Activated naive CD4-positive, alpha-beta T cell treated with anti-CD3 and anti-CD28 coated beads, Interleukin-2, amount 50 U/mL, for 24 hours (primary cell): Measurements from ENCODE around the gene DHRSX.
"Not testable (repeated sequence)": the region's sequence is repeated elsewhere in the genome, so short reads cannot be mapped to it uniquely, and the experiment has no call there.

Experiments
- H3K27ac Mint-ChIP-seq: one replicate; pipeline ENCODE4 v1.8.0; 2021; ENCODE audit warnings: mild to moderate bottlenecking, mixed read lengths
- H3K27me3 Mint-ChIP-seq: one replicate; pipeline ENCODE4 v1.8.0; 2021; ENCODE audit warnings: mixed read lengths
- H3K36me3 Mint-ChIP-seq: one replicate; pipeline ENCODE4 v1.8.0; 2021; ENCODE audit warnings: mixed read lengths
- H3K4me1 Mint-ChIP-seq: one replicate; pipeline ENCODE4 v1.8.0; 2021; ENCODE audit warnings: mixed read lengths
- H3K4me3 Mint-ChIP-seq: one replicate; pipeline ENCODE4 v1.8.0; 2021; ENCODE audit warnings: mild to moderate bottlenecking, mixed read lengths
- H3K9me3 Mint-ChIP-seq: one replicate; pipeline ENCODE4 v1.8.0; 2021; ENCODE audit warnings: mixed read lengths

The DHRSX gene

DNA sequence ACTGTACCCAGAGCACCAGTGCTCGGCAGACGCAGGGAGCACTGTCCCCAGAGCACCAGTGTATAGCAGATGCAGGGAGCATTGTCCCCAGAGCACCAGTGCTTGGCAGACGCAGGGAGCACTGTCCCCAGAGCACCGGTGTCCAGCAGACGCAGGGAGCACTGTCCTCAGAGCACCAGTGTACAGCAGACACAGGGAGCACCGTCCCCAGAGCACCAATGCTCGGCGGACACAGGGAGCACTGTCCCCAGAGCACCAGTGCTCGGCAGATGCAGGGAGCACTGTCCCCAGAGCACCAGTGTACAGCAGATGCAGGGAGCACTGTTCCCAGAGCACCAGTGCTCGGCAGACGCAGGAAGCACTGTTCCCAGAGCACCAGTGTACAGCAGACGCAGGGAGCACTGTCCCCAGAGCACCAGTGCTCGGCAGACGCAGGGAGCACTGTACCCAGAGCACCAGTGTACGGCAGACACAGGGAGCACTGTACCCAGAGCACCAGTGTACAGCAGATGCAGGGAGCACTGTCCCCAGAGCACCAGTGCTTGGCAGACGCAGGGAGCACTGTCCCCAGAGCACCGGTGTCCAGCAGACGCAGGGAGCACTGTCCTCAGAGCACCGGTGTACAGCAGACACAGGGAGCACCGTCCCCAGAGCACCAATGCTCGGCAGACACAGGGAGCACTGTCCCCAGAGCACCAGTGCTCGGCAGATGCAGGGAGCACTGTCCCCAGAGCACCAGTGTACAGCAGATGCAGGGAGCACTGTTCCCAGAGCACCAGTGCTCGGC is 234.9 kb downstream of the DHRSX start:
- not testable (repeated sequence) for H3K4me1 Mint-ChIP-seq, H3K27me3 Mint-ChIP-seq, H3K9me3 Mint-ChIP-seq, H3K27ac Mint-ChIP-seq, H3K4me3 Mint-ChIP-seq
- H3K36me3 Mint-ChIP-seq: peaks cover 15% of the 10 kb centered on the region

- Mint-ChIP-seq H3K4me3 (no peak overlapping the region), H3K27ac (no peak overlapping the region), H3K4me1 (no peaks in the 10 kb centered on the region), H3K9me3 (no peaks in the 10 kb centered on the region), H3K36me3 (peaks cover 22% of the 10 kb centered on the region), H3K27me3 (no peaks in the 10 kb centered on the region)
These were observed 236.4 kb downstream of the DHRSX start for GRCh38 chrX:2264179-2265030.

DNA sequence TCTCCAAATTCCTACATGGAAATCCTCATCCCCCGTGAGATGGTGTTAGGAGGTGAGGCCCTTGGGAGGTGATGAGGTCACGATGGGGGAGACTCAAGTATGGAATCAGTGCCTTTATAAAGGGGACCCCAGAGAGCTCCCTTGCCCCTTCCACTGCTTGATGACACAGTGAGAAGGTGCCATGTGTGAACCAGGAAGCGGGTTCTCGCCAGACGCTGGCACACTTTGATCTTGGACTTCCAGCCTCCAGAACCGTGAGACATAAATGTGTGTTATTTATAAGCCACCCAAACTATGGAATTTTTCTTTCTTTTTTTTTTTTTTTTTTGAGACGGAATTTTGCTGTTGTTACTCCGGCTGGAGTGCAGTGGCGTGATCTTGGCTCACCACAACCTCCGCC is 237.6 kb downstream of the DHRSX start:
- H3K27ac Mint-ChIP-seq: no peak overlapping the region
- H3K4me1 Mint-ChIP-seq: no peaks in the 10 kb centered on the region
- no peak overlapping the region for H3K4me3 Mint-ChIP-seq
- peaks cover 25% of the 10 kb centered on the region for H3K36me3 Mint-ChIP-seq
- H3K9me3 Mint-ChIP-seq: no peaks in the 10 kb centered on the region
- H3K27me3 Mint-ChIP-seq: no peaks in the 10 kb centered on the region

DNA sequence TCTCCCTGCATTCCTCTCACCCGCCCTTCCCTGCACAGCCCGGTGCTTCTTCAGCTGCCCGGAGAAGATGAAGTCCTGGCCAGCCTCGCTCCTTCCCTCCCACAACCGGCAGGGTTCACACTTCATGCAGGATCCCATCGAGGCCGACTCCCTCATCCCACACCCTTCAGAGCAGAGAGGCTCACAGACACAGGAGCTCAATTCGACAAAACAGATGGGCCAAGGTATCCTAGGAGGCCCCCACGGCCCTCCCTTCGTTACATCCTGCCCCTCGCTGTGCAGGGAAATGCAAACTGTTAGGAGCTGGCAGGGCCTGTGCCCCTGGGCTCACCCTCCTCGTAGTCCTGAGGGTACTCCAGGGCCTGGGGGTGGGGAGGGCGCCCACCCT is 238.1 kb downstream of the DHRSX start:
- Mint-ChIP-seq H3K27me3 (no peaks in the 10 kb centered on the region), H3K36me3 (peaks cover 25% of the 10 kb centered on the region), H3K27ac (no peak overlapping the region), H3K9me3 (no peaks in the 10 kb centered on the region), H3K4me1 (no peaks in the 10 kb centered on the region), H3K4me3 (no peak overlapping the region)

- H3K27ac Mint-ChIP-seq: no peak overlapping the region
These were observed 238.7 kb downstream of the DHRSX start for GRCh38 chrX:2261831-2262667.

DNA sequence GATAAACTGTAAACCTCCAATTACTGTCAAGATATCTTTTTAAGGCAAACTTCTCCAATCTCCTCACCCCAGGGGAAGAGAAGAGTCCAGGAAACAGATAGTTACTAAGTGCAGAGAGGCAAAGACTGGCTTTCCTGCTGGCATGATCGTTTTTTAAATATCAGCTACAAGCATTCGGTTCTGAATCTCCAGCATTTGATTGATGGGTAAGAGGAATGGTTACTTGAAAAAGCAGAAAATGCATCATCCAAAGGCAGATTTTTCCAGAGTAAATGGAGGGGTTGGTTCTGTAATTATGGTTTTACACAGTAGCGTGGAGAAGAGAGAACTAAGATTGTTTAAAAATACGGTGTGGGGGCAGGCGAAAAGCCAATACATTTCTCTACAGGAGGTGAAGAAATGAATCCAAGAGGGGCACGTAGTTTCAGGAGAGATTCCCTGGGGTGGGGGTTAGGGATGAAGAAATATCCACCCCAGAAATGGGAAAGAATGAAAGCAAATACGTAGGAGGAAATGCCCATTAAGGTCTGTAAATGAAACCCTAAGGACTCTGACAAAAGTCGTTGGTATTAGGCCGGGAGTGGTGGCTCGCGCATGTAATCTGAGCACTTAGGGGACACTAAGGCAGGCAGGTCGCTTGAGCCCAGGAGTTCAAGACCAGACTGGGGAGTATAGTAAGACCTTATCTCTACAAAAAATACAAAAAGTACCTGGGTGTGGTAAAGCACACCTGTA is 248.3 kb downstream of the DHRSX start:
- no peaks in the 10 kb centered on the region for H3K27me3 Mint-ChIP-seq
- H3K36me3 Mint-ChIP-seq: peaks cover 20% of the 10 kb centered on the region
- H3K27ac Mint-ChIP-seq: no peak overlapping the region
- H3K4me1 Mint-ChIP-seq: no peaks in the 10 kb centered on the region
- no peak overlapping the region for H3K4me3 Mint-ChIP-seq
- H3K9me3 Mint-ChIP-seq: peaks cover 12% of the 10 kb centered on the region

More at GRCh38 chrX:2261831-2262667, 238.7 kb downstream of the DHRSX start:
- no peak overlapping the region for H3K4me3 Mint-ChIP-seq
- no peaks in the 10 kb centered on the region for H3K27me3 Mint-ChIP-seq
- peaks cover 26% of the 10 kb centered on the region for H3K36me3 Mint-ChIP-seq
- H3K4me1 Mint-ChIP-seq: no peaks in the 10 kb centered on the region
- no peaks in the 10 kb centered on the region for H3K9me3 Mint-ChIP-seq

- Mint-ChIP-seq H3K9me3 (peaks cover 12% of the 10 kb centered on the region), H3K27me3 (no peaks in the 10 kb centered on the region), H3K4me1 (no peaks in the 10 kb centered on the region), H3K4me3 (no peak overlapping the region), H3K36me3 (peaks cover 17% of the 10 kb centered on the region), H3K27ac (no peak overlapping the region)
These were observed 249.6 kb downstream of the DHRSX start for GRCh38 chrX:2251211-2251610.

GRCh38 chrX:2243913-2244460 is 256.8 kb downstream of the DHRSX start:
- Mint-ChIP-seq H3K27ac (no peak overlapping the region), H3K36me3 (peaks cover 34% of the 10 kb centered on the region), H3K9me3 (no peaks in the 10 kb centered on the region), H3K4me1 (no peaks in the 10 kb centered on the region), H3K27me3 (no peaks in the 10 kb centered on the region), H3K4me3 (no peak overlapping the region)

DNA sequence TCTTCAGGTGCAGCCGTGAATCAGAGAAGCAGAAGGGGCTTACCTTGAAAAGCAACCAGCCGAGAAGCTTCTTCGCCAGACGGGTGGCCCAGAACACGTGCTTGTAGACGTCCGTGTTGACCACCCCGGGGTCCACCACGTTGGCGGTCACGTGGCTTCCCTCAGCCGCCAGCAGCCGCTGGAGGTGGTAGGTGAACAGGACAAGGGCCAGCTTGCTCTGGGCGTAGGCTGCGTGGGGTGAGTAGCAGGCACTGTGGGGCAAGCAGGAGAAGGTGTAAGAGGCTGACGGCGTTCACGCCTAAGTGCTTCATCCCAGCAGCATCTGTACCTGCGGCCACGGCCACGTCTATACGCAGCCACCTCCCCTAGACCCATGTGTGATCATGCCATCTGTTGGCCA is 257.8 kb downstream of the DHRSX start:
- no peaks in the 10 kb centered on the region for H3K27me3 Mint-ChIP-seq
- peaks cover 33% of the 10 kb centered on the region for H3K36me3 Mint-ChIP-seq
- H3K4me1 Mint-ChIP-seq: no peaks in the 10 kb centered on the region
- H3K9me3 Mint-ChIP-seq: no peaks in the 10 kb centered on the region
- H3K27ac Mint-ChIP-seq: no peak overlapping the region
- H3K4me3 Mint-ChIP-seq: no peak overlapping the region

GRCh38 chrX:2242326-2242725 is 258.4 kb downstream of the DHRSX start:
- H3K4me1 Mint-ChIP-seq: no peaks in the 10 kb centered on the region
- peaks cover 33% of the 10 kb centered on the region for H3K36me3 Mint-ChIP-seq
- no peak overlapping the region for H3K4me3 Mint-ChIP-seq
- no peak overlapping the region for H3K27ac Mint-ChIP-seq
- H3K27me3 Mint-ChIP-seq: no peaks in the 10 kb centered on the region
- H3K9me3 Mint-ChIP-seq: no peaks in the 10 kb centered on the region

DNA sequence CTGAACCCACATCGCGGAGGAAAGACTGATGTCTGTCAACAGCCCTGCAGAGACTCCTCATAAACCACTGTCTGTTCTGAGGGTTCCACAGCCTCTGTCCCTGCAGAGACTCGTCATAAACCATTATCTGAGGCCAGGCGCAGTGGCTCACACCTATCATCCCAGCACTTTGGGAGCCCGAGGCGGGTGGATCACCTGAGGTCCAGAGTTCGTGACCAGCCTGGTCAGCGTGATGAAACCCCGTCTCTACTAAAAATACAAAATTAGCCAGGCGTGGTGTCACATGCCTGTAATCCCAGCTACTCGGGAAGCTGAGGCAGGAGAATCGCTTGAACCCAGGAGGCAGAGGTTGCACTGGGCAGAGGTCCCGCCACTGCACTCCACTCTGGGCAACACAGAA is 259.3 kb downstream of the DHRSX start:
- H3K36me3 Mint-ChIP-seq: peaks cover 33% of the 10 kb centered on the region
- H3K4me1 Mint-ChIP-seq, H3K27me3 Mint-ChIP-seq, H3K4me3 Mint-ChIP-seq, H3K27ac Mint-ChIP-seq, H3K9me3 Mint-ChIP-seq: not testable (repeated sequence)

- H3K27ac Mint-ChIP-seq, H3K9me3 Mint-ChIP-seq, H3K4me3 Mint-ChIP-seq, H3K4me1 Mint-ChIP-seq, H3K27me3 Mint-ChIP-seq: not testable (repeated sequence)
- H3K36me3 Mint-ChIP-seq: peaks cover 34% of the 10 kb centered on the region
These were observed 260.0 kb downstream of the DHRSX start for GRCh38 chrX:2240761-2241160.

DNA sequence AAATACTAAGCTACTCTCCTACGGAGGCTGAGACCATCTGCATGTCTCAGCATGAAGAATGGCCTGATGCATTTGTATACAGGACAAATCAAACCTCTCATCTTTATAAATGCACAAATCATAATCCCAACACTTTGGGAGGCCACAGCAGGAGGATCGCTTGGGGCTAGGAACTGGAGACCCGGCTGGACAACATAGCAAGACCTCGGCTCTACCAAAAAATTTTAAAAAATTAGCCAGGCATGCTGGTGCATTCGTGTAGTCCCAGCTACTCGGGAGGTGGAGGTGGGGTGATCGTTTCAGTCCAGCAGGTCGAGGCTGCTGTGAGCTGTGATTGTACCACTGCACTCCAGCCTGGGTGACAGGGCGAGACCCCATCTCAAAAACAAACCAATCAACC is 262.8 kb downstream of the DHRSX start:
- peaks cover 36% of the 10 kb centered on the region for H3K36me3 Mint-ChIP-seq
- peaks cover 15% of the 10 kb centered on the region for H3K4me1 Mint-ChIP-seq
- no peaks in the 10 kb centered on the region for H3K9me3 Mint-ChIP-seq
- no peaks in the 10 kb centered on the region for H3K27me3 Mint-ChIP-seq
- H3K27ac Mint-ChIP-seq: no peak overlapping the region
- no peak overlapping the region for H3K4me3 Mint-ChIP-seq

DNA sequence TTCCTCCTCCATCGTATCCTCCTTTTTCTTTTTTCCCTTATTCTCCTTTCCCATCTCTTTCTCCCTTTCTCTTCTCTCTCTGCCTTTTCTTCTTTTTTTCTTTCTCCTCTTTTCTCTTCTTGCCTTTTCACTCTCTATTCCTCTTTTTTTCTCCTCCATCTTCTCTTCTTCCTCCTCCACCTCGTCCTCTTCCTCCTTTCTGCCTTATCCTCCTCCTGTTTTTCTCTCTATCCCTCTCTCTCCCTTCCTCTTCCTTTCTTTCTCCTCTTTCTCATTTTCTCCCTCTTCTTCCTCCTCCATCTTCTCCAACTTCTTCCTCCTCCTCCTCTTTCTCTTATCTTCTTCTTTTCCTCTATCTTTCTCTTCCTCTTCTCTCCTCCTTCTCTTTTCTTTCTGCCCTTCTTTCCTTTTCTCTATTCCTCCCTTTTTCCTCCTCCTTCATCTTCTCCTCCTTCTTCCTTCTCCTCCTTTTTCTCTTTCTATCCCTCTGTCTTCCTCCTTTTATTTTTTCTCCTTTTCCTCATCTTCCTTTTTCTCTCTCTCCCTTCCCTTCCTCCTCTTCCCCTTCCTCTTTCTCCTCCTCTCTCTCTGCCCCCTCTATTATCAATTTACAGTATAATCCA is 269.1 kb downstream of the DHRSX start:
- H3K36me3 Mint-ChIP-seq: peaks cover 36% of the 10 kb centered on the region
- no peak overlapping the region for H3K27ac Mint-ChIP-seq
- no peak overlapping the region for H3K4me3 Mint-ChIP-seq
- peaks cover 9% of the 10 kb centered on the region for H3K9me3 Mint-ChIP-seq
- no peaks in the 10 kb centered on the region for H3K27me3 Mint-ChIP-seq
- H3K4me1 Mint-ChIP-seq: peaks cover 21% of the 10 kb centered on the region
